HepG2 (cell line): ENCODE measurements around the gene PRKCZ. TPM values are rescaled to one million over a fixed set of nuclear protein-coding genes. Genes with fewer than 3 reads are reported as not detected.
A peak's percentile ranks its signal among the peaks of the same experiment; 100 is the strongest.

ENCODE experiments used
- CCDC6 ChIP-seq: sonication (generic); formaldehyde crosslinking; IDR thresholded peaks from 2 replicates; pipeline ENCODE4 v1.8.1; 2022; ENCODE audit warnings: mild to moderate bottlenecking, missing genetic modification reagents, moderate library complexity
- E2F1 ChIP-seq: sonication (generic); formaldehyde crosslinking; IDR thresholded peaks from 2 replicates; pipeline ENCODE4 v1.5.0; 2020; ENCODE audit warnings: missing genetic modification reagents
- HNRNPH1 ChIP-seq: fragments of 200-400 bp; formaldehyde crosslinking; optimal IDR thresholded peaks from 2 replicates; pipeline ENCODE3; 2017; ENCODE audit warnings: mild to moderate bottlenecking, low read depth, low read length
- HNRNPUL1 ChIP-seq: fragments of 200-400 bp; formaldehyde crosslinking; IDR thresholded peaks from 2 replicates; pipeline ENCODE4 v1.6.1; 2017; ENCODE audit warnings: low read depth, mild to moderate bottlenecking, low read length, moderate library complexity
- MTA1 ChIP-seq: sonication (generic); formaldehyde crosslinking; IDR thresholded peaks from 2 replicates; pipeline ENCODE4 v1.4.0; 2020; ENCODE audit warnings: missing genetic modification reagents, mild to moderate bottlenecking, borderline replicate concordance
- PAWR ChIP-seq: sonication (generic); formaldehyde crosslinking; IDR thresholded peaks from 2 replicates; pipeline ENCODE4 v1.4.0; 2020; ENCODE audit warnings: missing genetic modification reagents, mild to moderate bottlenecking, borderline replicate concordance
- RNF219 ChIP-seq: sonication (generic); formaldehyde crosslinking; IDR thresholded peaks from 2 replicates; pipeline ENCODE4 v1.5.0; 2020; ENCODE audit warnings: mild to moderate bottlenecking, missing genetic modification reagents
- SAFB2 ChIP-seq: sonication (generic); formaldehyde crosslinking; IDR thresholded peaks from 2 replicates; pipeline ENCODE4 v1.5.1; 2020; ENCODE audit warnings: missing genetic modification reagents, low read depth, mild to moderate bottlenecking, borderline replicate concordance
- YY1 ChIP-seq: IDR thresholded peaks from 2 replicates; pipeline ENCODE4 v1.6.1; 2011; ENCODE audit warnings: low read length, low read depth, moderate library complexity, mild to moderate bottlenecking; ENCODE audit not compliant: insufficient read depth, insufficient replicate concordance
- ZBTB33 ChIP-seq: sonication (generic); formaldehyde crosslinking; IDR thresholded peaks from 2 replicates; pipeline ENCODE4 v1.4.0; 2020; ENCODE audit warnings: missing genetic modification reagents
- ZFP36L1 ChIP-seq: sonication (generic); formaldehyde crosslinking; IDR thresholded peaks from 2 replicates; pipeline ENCODE4 v1.8.0; 2022; ENCODE audit warnings: mild to moderate bottlenecking, missing genetic modification reagents, moderate library complexity
- ZNF282 ChIP-seq: fragments of 450-650 bp; IDR thresholded peaks from 2 replicates; pipeline ENCODE4 v1.6.1; 2018; ENCODE audit not compliant: partially characterized antibody
- ZNF33B ChIP-seq: sonication (generic); formaldehyde crosslinking; IDR thresholded peaks from 2 replicates; pipeline ENCODE4 v1.5.1; 2020; ENCODE audit warnings: mild to moderate bottlenecking, missing genetic modification reagents
- ZNF510 ChIP-seq: sonication (generic); formaldehyde crosslinking; IDR thresholded peaks from 2 replicates; pipeline ENCODE4 v1.4.0; 2020; ENCODE audit warnings: low read depth, mild to moderate bottlenecking, missing genetic modification reagents
- ZNF616 ChIP-seq: sonication (generic); formaldehyde crosslinking; IDR thresholded peaks from 2 replicates; pipeline ENCODE4 v1.5.0; 2020; ENCODE audit warnings: low read depth, mild to moderate bottlenecking, missing genetic modification reagents
- ZNF75D ChIP-seq: sonication (generic); formaldehyde crosslinking; IDR thresholded peaks from 2 replicates; pipeline ENCODE4 v1.8.1; 2023; ENCODE audit warnings: missing genetic modification reagents, mild to moderate bottlenecking, borderline replicate concordance
- ZNF775 ChIP-seq: sonication (generic); formaldehyde crosslinking; IDR thresholded peaks from 2 replicates; pipeline ENCODE4 v1.4.0; 2020; ENCODE audit warnings: missing genetic modification reagents, mild to moderate bottlenecking, moderate library complexity, borderline replicate concordance
- ZNF782 ChIP-seq: sonication (generic); formaldehyde crosslinking; IDR thresholded peaks from 2 replicates; pipeline ENCODE4 v1.4.0; 2020; ENCODE audit warnings: missing genetic modification reagents, mild to moderate bottlenecking, borderline replicate concordance
- ZNF784 ChIP-seq: sonication (generic); formaldehyde crosslinking; IDR thresholded peaks from 2 replicates; pipeline ENCODE4 v1.5.1; 2020; ENCODE audit warnings: missing genetic modification reagents, mild to moderate bottlenecking, borderline replicate concordance
- ZNF790 ChIP-seq: sonication (generic); formaldehyde crosslinking; IDR thresholded peaks from 2 replicates; pipeline ENCODE4 v1.8.0; 2022; ENCODE audit warnings: missing genetic modification reagents, mild to moderate bottlenecking, borderline replicate concordance
- ZNF891 ChIP-seq: sonication (generic); formaldehyde crosslinking; IDR thresholded peaks from 2 replicates; pipeline ENCODE4 v1.5.0; 2020; ENCODE audit warnings: mild to moderate bottlenecking, missing genetic modification reagents
- ZZZ3 ChIP-seq: sonication (generic); formaldehyde crosslinking; IDR thresholded peaks from 2 replicates; pipeline ENCODE4 v1.4.0; 2020; ENCODE audit warnings: missing genetic modification reagents, mild to moderate bottlenecking, borderline replicate concordance
- polyA plus RNA-seq, 8 experiments: library from polyadenylated mRNA; depleted of rRNA in 3 of 8; stranded (reverse) in 7 of 8; unstranded in 1 of 8; fragments of >200 nt; fragmentation: Illumina TruSeq in 4 of 8; extraction: Trizol in 4 of 8; gene quantifications; 2 replicates each; pipeline versions ENCODE4 v1.2.1 to v1.2.3, GENCODE V29; 2011 to 2016; ENCODE audit warnings: low read depth in 4 of 8, missing spikeins in 1 of 8, mixed read lengths in 1 of 8; ENCODE audit not compliant: insufficient read depth in 1 of 8
- total RNA-seq, 5 experiments: library from RNA; depleted of rRNA; stranded (reverse); fragments of >200 nt; fragmentation: Illumina TruSeq; extraction: Trizol; gene quantifications; 2 replicates each; pipeline ENCODE4 v1.2.3, GENCODE V29; 2016; ENCODE audit warnings: low read depth in 1 of 5
- TF ChIP-seq, protein P1 (sequence below): IDR thresholded peaks from 2 replicates; pipeline ENCODE4 v1.6.1; 2016; ENCODE audit warnings: mild to moderate bottlenecking, missing biosample characterization, missing genetic modification reagents

Gene PRKCZ
- total and polyA plus RNA-seq, 2 of the 13 experiments (the other 11 are each of a cell fraction or from before 2014, with no cell fraction given): 34.7 to 85.2 TPM

DNA sequence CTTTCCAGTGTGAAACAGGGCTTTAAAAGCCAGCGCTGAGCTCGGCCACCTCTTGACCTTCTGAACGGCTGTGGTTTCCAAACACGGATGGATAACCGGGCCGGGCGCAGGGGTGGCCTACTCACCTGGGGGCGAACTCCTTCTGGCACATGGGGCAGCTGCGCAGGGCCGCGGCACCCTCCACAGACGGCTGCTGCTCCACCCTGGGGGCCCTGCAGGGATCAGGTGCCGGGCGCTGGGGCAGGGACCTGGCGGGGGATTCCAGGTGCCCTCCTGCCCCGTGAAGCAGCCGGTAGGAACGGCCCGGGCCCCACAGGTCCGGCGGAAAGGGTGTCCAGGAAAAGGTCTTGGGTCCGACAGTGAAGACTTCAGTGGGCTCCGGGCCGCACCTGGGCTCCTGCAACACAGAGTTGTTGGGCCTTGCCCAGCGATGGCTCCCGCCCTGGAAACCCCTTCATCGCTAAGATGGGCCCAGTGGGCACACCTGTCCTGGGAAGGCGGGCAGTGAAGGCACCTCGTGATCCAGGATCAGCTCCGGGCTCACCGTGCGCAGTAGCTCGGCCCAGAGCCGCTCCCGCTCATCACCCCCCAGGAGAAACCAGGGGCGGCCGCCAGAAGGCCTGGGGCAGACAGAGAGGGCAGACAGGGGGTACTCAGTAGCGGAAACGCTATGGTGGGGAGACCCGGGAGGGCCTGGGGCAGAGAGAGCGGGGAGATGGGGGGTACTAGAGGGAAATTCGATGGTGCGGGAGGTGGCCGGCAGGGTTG lies 143.5 kb downstream of the PRKCZ start (continued):
- TF ChIP-seq YY1 (no peak), ZNF33B (CRISPR knock-in tag) (no peak), SAFB2 (CRISPR knock-in tag) (no peak), HNRNPUL1 (no peak), PAWR (CRISPR knock-in tag) (no peak), RNF219 (CRISPR knock-in tag) (no peak), ZNF782 (no peak), ZNF784 (CRISPR knock-in tag) (no peak), ZFP36L1 (CRISPR knock-in tag) (no peak), HNRNPH1 (no peak), ZNF891 (peak; percentile 78), ZBTB33 (CRISPR knock-in tag) (no peak), ZNF790 (CRISPR knock-in tag) (no peak), ZNF510 (CRISPR knock-in tag) (0 out of 2 replicates have a peak, but pooled peaks have one; percentile 15), E2F1 (no peak), ZNF775 (CRISPR knock-in tag) (no peak), ZNF75D (CRISPR knock-in tag) (no peak), ZZZ3 (CRISPR knock-in tag) (no peak), ZNF616 (no peak), ZNF282 (no peak), MTA1 (CRISPR knock-in tag) (peak; percentile 23; the same call in 1 of the 2 replicates), CCDC6 (CRISPR knock-in tag) (no peak)
- TF ChIP-seq, protein P1, sequence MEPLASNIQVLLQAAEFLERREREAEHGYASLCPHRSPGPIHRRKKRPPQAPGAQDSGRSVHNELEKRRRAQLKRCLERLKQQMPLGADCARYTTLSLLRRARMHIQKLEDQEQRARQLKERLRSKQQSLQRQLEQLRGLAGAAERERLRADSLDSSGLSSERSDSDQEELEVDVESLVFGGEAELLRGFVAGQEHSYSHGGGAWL (CRISPR knock-in tag): no peak
